Measurements from ENCODE around the gene RDH11.

- no peak for TF ChIP-seq ZNF530 (tag by site-specific recombination; IDR thresholded peaks at IDR 0.05; ENCODE audit: low read depth)
- no peak for TF ChIP-seq SCRT2 (tag by site-specific recombination; IDR thresholded peaks at IDR 0.05)
- TF ChIP-seq ZSCAN30 (tag by site-specific recombination; IDR thresholded peaks at IDR 0.05): no peak
- no peak for TF ChIP-seq ZNF140 (tag by site-specific recombination; IDR thresholded peaks at IDR 0.05)
Measured at GRCh38 chr14:67728258-67728657, 32.7 kb upstream of the RDH11 start.

Measured in HEK293 (cell line).